ENCODE results near the gene MED31.

Gene MED31

DNA sequence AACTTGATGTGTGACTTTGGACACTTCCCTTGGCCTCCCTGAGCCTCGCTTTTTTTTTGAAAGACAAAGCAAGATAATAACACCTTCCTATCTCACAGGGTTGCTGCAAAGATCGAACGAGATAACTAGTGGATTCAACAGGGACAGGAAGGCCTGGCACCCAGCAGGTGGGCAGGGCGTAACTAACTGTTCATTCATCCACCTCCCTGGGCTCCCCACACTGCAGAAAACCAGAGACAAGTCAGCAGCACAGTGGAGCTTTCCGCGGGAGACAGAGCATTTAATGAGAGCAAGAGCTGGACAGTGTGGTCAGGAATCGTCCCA, 33.0 kb upstream of the MED31 start:
- H3K27me3 ChIP-seq (replicated peaks in 2 of 5; ENCODE audit: control insufficient read depth in 4 of 5, insufficient read depth in 5 of 5, low read length in 4 of 5), result peaks cover 0 to 26% (median 12%) of the 10 kb centered on the region in 5 experiments
- CTCF ChIA-PET, result interaction anchor here (0.9 to 1.2 kb wide), 2 partner anchors 15 to 322 kb away, joined by 3 read pairs; no protein-coding TSS in a partner anchor
- H3K4me1 ChIP-seq (ENCODE audit: control extremely low read depth in 1 of 4, control insufficient read depth in 4 of 4, insufficient read depth in 4 of 4, low read length in 3 of 4), result no peaks in the 10 kb centered on the region
- no peak for DNase-seq
- no peaks in the 10 kb centered on the region for H3K36me3 ChIP-seq (ENCODE audit: control insufficient read depth in 4 of 4, insufficient read depth in 4 of 4, low read length in 3 of 4)
- no peak overlapping the region for H3K4me3 ChIP-seq (ENCODE audit: control insufficient read depth in 1 of 7, extremely low read depth in 1 of 7, insufficient read depth in 4 of 7, low read depth in 2 of 7, low read length in 6 of 7)
- no peaks in the 10 kb centered on the region for H3K9me3 ChIP-seq (ENCODE audit: control extremely low read depth in 1 of 5, control insufficient read depth in 4 of 5, insufficient read depth in 2 of 5, low read depth in 1 of 5, low read length in 4 of 5)
- no peak overlapping the region for H3K27ac ChIP-seq (ENCODE audit: insufficient read depth in 1 of 2, low read depth in 1 of 2, low read length in 2 of 2, poor library complexity in 1 of 2, severe bottlenecking in 2 of 2)
- WGBS (ENCODE audit: insufficient coverage), result 92% methylated on average over 7 of the region's 7 CpGs
- POLR2A ChIA-PET, result no interaction called here

DNA sequence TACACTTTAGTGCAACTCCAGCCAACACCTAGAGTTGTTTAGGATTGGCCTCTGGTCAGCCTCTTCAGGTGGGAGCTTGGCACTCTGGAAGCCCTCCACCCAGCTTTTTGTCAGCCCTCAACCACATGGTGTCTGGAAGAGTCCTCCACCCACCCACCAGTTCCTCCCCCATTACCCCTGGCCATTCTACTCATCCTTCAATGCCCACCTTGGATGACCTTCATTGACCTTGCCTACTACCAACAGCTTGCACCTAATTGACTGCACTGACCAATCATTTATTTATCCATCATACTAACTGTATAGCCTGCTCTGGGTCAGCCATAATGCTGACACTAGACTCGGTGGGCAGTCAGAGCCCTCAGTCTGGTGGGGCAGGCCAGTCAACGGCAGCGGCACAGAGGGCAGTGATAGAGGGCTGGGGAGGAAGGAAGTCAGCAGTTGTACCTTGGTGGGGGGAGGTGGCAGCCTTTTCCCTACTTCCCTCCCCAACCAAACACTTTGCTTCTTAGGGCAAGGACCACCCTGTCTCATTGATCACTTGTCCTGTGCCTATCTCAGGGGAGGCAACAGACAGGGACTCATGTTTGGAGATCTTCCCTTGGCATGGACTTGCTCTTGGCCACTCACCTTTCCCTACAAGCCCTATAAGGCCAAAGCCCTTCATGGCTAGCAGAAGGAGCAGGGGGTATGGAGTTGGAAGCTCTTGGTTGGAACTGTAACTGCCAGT, 32.5 kb upstream of the MED31 start:
- Histone ChIP-seq H3K4me3 (ENCODE audit: control insufficient read depth in 1 of 7, extremely low read depth in 1 of 7, insufficient read depth in 4 of 7, low read depth in 2 of 7, low read length in 6 of 7) (no peak overlapping the region), H3K4me1 (ENCODE audit: control extremely low read depth in 1 of 4, control insufficient read depth in 4 of 4, insufficient read depth in 4 of 4, low read length in 3 of 4) (no peaks in the 10 kb centered on the region), H3K27me3 (replicated peaks in 2 of 5; ENCODE audit: control insufficient read depth in 4 of 5, insufficient read depth in 5 of 5, low read length in 4 of 5) (peaks cover 0 to 27% (median 16%) of the 10 kb centered on the region in 5 experiments), H3K27ac (ENCODE audit: insufficient read depth in 1 of 2, low read depth in 1 of 2, low read length in 2 of 2, poor library complexity in 1 of 2, severe bottlenecking in 2 of 2) (no peak overlapping the region), H3K36me3 (ENCODE audit: control insufficient read depth in 4 of 4, insufficient read depth in 4 of 4, low read length in 3 of 4) (no peaks in the 10 kb centered on the region), H3K9me3 (ENCODE audit: control extremely low read depth in 1 of 5, control insufficient read depth in 4 of 5, insufficient read depth in 2 of 5, low read depth in 1 of 5, low read length in 4 of 5) (no peaks in the 10 kb centered on the region)
- DNase-seq, result no peak
- CTCF ChIA-PET, result interaction anchor here (0.9 kb wide), 1 partner anchor 322 kb away, joined by 3 read pairs; no protein-coding TSS in a partner anchor
- POLR2A ChIA-PET, result no interaction called here
- no CpG with 5 or more reads among the region's 3 CpGs for WGBS (ENCODE audit: insufficient coverage)

DNA sequence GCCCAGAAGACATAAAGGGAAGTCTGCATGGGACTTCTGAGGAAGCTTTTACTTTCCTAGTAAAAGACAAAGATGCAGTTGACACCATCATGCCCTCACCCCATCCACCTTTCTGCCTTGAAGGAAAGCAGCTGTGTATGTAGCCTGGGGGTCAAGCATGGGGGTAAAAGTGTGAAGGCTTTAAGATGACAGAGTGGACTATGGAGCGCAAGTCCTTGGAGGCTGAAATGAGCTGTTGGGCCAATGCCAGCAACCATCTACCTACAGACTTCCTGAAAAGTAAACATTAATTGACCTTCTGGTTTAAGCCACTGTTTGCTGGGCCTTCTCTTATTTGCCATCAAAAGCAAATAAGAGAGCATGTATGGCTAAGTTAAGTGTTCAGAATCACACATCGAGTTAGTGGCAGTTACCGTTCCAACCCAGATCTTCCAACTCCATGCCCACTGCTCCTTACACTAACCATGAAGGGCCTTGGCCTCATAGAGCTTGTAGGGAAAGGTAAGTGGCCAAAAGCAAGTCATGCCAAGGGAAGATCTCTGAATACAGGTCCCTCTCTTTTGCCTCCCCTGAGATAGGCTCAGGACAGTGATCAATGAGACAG, 31.8 kb upstream of the MED31 start:
- peaks cover 0 to 34% (median 23%) of the 10 kb centered on the region in 5 experiments for H3K27me3 ChIP-seq (replicated peaks in 2 of 5; ENCODE audit: control insufficient read depth in 4 of 5, insufficient read depth in 5 of 5, low read length in 4 of 5)
- no peaks in the 10 kb centered on the region for H3K4me1 ChIP-seq (ENCODE audit: control extremely low read depth in 1 of 4, control insufficient read depth in 4 of 4, insufficient read depth in 4 of 4, low read length in 3 of 4)
- no peaks in the 10 kb centered on the region for H3K36me3 ChIP-seq (ENCODE audit: control insufficient read depth in 4 of 4, insufficient read depth in 4 of 4, low read length in 3 of 4)
- H3K4me3 ChIP-seq (ENCODE audit: control insufficient read depth in 1 of 7, extremely low read depth in 1 of 7, insufficient read depth in 4 of 7, low read depth in 2 of 7, low read length in 6 of 7), result no peak overlapping the region
- WGBS (ENCODE audit: insufficient coverage), result no CpG with 5 or more reads among the region's 3 CpGs
- ChIA-PET POLR2A (no interaction called here), CTCF (interaction anchor here (1.8 kb wide), 1 partner anchor 30 kb away, joined by 5 read pairs; the partner anchor contains the start of gene SLC13A5)
- H3K9me3 ChIP-seq (ENCODE audit: control extremely low read depth in 1 of 5, control insufficient read depth in 4 of 5, insufficient read depth in 2 of 5, low read depth in 1 of 5, low read length in 4 of 5), result no peaks in the 10 kb centered on the region
- DNase-seq, result no peak
- H3K27ac ChIP-seq (ENCODE audit: insufficient read depth in 1 of 2, low read depth in 1 of 2, low read length in 2 of 2, poor library complexity in 1 of 2, severe bottlenecking in 2 of 2), result no peak overlapping the region

DNA sequence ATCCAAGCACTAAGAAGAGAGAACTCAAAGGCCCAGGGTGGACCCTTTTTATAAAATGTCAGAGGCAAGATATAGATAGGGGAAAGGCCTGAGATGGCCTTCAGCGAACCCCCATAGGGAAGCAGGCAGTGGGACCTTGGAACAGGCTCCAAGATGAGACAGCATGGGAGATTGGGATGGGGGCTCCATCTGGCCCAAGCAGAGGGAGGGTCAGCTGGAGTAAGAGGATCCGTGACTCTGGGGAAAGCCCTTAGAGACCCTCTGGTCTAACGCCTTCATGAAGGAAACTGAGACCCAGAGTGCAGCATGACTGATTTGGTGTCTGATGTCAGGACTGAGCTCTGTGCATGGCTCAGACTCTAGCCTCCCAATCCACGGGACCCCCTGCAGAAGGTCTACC, 30.9 kb upstream of the MED31 start:
- ChIA-PET POLR2A (no interaction called here), CTCF (interaction anchor here (0.9 to 1.8 kb wide), 2 partner anchors 31 to 70 kb away, joined by 3 to 5 read pairs; partner anchors contain the start of gene SLC13A5)
- Histone ChIP-seq H3K4me3 (ENCODE audit: control insufficient read depth in 1 of 7, extremely low read depth in 1 of 7, insufficient read depth in 4 of 7, low read depth in 2 of 7, low read length in 6 of 7) (no peak overlapping the region), H3K36me3 (ENCODE audit: control insufficient read depth in 4 of 4, insufficient read depth in 4 of 4, low read length in 3 of 4) (no peaks in the 10 kb centered on the region), H3K9me3 (ENCODE audit: control extremely low read depth in 1 of 5, control insufficient read depth in 4 of 5, insufficient read depth in 2 of 5, low read depth in 1 of 5, low read length in 4 of 5) (no peaks in the 10 kb centered on the region), H3K4me1 (ENCODE audit: control extremely low read depth in 1 of 4, control insufficient read depth in 4 of 4, insufficient read depth in 4 of 4, low read length in 3 of 4) (peaks cover 0 to 7% (median 6%) of the 10 kb centered on the region in 4 experiments), H3K27me3 (replicated peaks in 2 of 5; ENCODE audit: control insufficient read depth in 4 of 5, insufficient read depth in 5 of 5, low read length in 4 of 5) (peaks cover 0 to 42% (median 31%) of the 10 kb centered on the region in 5 experiments), H3K27ac (ENCODE audit: insufficient read depth in 1 of 2, low read depth in 1 of 2, low read length in 2 of 2, poor library complexity in 1 of 2, severe bottlenecking in 2 of 2) (no peak overlapping the region)
- DNase-seq, result no peak
- 98% methylated on average over 4 of the region's 4 CpGs for WGBS (ENCODE audit: insufficient coverage)

DNA sequence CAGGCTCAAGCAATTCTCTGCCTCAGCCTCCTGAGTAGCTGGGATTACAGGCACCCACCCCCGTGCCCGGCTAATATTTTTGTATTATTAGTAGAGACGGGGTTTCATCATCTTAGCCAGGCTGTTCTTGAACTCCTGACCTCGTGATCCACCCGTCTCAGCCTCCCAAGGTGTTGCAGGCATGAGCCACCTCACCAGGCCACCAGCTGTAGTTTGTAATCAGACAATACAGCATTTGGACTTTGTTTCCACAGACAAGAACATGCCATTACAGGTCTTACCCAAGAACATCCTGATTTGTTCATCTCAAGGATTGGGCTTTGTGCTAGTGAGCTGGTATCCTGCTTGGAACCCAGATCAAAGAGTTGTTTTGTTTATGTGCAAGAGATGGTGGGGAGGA, 30.3 kb upstream of the MED31 start:
- Histone ChIP-seq H3K4me1 (ENCODE audit: control extremely low read depth in 1 of 4, control insufficient read depth in 4 of 4, insufficient read depth in 4 of 4, low read length in 3 of 4) (peaks cover 0 to 12% (median 11%) of the 10 kb centered on the region in 4 experiments), H3K36me3 (ENCODE audit: control insufficient read depth in 4 of 4, insufficient read depth in 4 of 4, low read length in 3 of 4) (no peaks in the 10 kb centered on the region), H3K9me3 (ENCODE audit: control extremely low read depth in 1 of 5, control insufficient read depth in 4 of 5, insufficient read depth in 2 of 5, low read depth in 1 of 5, low read length in 4 of 5) (no peaks in the 10 kb centered on the region), H3K27me3 (replicated peaks in 2 of 5; ENCODE audit: control insufficient read depth in 4 of 5, insufficient read depth in 5 of 5, low read length in 4 of 5) (peaks cover 0 to 49% (median 35%) of the 10 kb centered on the region in 5 experiments), H3K27ac (ENCODE audit: insufficient read depth in 1 of 2, low read depth in 1 of 2, low read length in 2 of 2, poor library complexity in 1 of 2, severe bottlenecking in 2 of 2) (no peak overlapping the region), H3K4me3 (ENCODE audit: control insufficient read depth in 1 of 7, extremely low read depth in 1 of 7, insufficient read depth in 4 of 7, low read depth in 2 of 7, low read length in 6 of 7) (no peak overlapping the region)
- ChIA-PET POLR2A (no interaction called here), CTCF (interaction anchor here (0.9 to 1.8 kb wide), 2 partner anchors 31 to 71 kb away, joined by 3 to 5 read pairs; partner anchors contain the start of gene SLC13A5)
- WGBS (ENCODE audit: insufficient coverage), result 88% methylated on average over 4 of the region's 5 CpGs
- no peak for DNase-seq

DNA sequence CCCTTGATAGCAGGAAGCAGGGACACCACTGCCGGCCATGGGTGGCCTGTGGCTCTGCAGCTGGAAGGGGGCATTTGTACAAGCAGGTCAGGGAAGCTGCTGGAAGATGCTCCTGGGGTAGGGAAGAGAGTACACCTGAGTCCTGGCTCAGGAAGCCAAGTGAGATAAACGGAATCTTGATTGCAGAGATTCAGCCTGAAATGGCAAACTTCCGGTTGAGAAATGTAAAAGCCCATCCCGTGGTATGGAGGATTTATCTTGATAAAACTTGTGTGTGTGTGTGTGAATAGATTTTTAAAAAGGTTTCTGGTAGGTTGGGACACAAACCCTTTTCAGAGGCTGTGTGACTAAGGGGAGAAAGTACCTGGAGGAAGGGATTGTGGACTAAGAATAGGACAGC, 29.8 kb upstream of the MED31 start:
- DNase-seq, result no peak
- Histone ChIP-seq H3K4me1 (ENCODE audit: control extremely low read depth in 1 of 4, control insufficient read depth in 4 of 4, insufficient read depth in 4 of 4, low read length in 3 of 4) (peaks cover 0 to 12% (median 11%) of the 10 kb centered on the region in 4 experiments), H3K36me3 (ENCODE audit: control insufficient read depth in 4 of 4, insufficient read depth in 4 of 4, low read length in 3 of 4) (no peaks in the 10 kb centered on the region), H3K27ac (ENCODE audit: insufficient read depth in 1 of 2, low read depth in 1 of 2, low read length in 2 of 2, poor library complexity in 1 of 2, severe bottlenecking in 2 of 2) (no peak overlapping the region), H3K4me3 (ENCODE audit: control insufficient read depth in 1 of 7, extremely low read depth in 1 of 7, insufficient read depth in 4 of 7, low read depth in 2 of 7, low read length in 6 of 7) (no peak overlapping the region), H3K27me3 (replicated peaks in 2 of 5; ENCODE audit: control insufficient read depth in 4 of 5, insufficient read depth in 5 of 5, low read length in 4 of 5) (peaks cover 0 to 49% (median 32%) of the 10 kb centered on the region in 5 experiments), H3K9me3 (ENCODE audit: control extremely low read depth in 1 of 5, control insufficient read depth in 4 of 5, insufficient read depth in 2 of 5, low read depth in 1 of 5, low read length in 4 of 5) (no peaks in the 10 kb centered on the region)
- CTCF ChIA-PET, result no interaction called here
- POLR2A ChIA-PET, result no interaction called here
- WGBS (ENCODE audit: insufficient coverage), result 98% methylated on average over 4 of the region's 4 CpGs

DNA sequence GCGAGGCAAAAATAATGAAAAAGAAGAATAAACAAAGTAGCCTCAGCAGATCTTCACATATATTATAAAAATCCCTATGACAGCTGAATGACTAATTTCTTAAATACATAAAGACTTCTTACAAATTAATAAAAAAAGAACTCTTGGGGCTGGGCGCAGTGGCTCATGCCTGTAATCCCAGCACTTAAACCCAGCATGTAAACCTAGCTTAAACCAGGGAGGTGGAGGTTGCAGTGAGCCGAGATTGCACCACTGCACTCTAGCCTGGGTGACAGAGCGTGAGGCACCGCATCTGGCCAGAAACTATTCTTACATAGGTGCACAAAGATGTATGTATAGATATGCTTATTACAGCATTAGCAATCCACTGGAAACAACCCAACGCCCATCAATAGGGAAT, 27.8 kb upstream of the MED31 start:
- H3K9me3 ChIP-seq (ENCODE audit: control extremely low read depth in 1 of 5, control insufficient read depth in 4 of 5, insufficient read depth in 2 of 5, low read depth in 1 of 5, low read length in 4 of 5), result no peaks in the 10 kb centered on the region
- H3K27ac ChIP-seq (ENCODE audit: insufficient read depth in 1 of 2, low read depth in 1 of 2, low read length in 2 of 2, poor library complexity in 1 of 2, severe bottlenecking in 2 of 2), result no peak overlapping the region
- H3K36me3 ChIP-seq (ENCODE audit: control insufficient read depth in 4 of 4, insufficient read depth in 4 of 4, low read length in 3 of 4), result no peaks in the 10 kb centered on the region
- peaks cover 0 to 56% (median 36%) of the 10 kb centered on the region in 5 experiments for H3K27me3 ChIP-seq (replicated peaks in 2 of 5; ENCODE audit: control insufficient read depth in 4 of 5, insufficient read depth in 5 of 5, low read length in 4 of 5)
- POLR2A ChIA-PET, result no interaction called here
- WGBS (ENCODE audit: insufficient coverage), result no CpG with 5 or more reads among the region's 6 CpGs
- H3K4me3 ChIP-seq (ENCODE audit: control insufficient read depth in 1 of 7, extremely low read depth in 1 of 7, insufficient read depth in 4 of 7, low read depth in 2 of 7, low read length in 6 of 7), result no peak overlapping the region
- H3K4me1 ChIP-seq (ENCODE audit: control extremely low read depth in 1 of 4, control insufficient read depth in 4 of 4, insufficient read depth in 4 of 4, low read length in 3 of 4), result peaks cover 0 to 12% (median 11%) of the 10 kb centered on the region in 4 experiments
- DNase-seq, result no peak
- CTCF ChIA-PET, result interaction anchor here (4.4 kb wide), 1 partner anchor 12 kb away, joined by 19 read pairs; no protein-coding TSS in a partner anchor
